ENCODE measurements around the gene TMEM94.

TMEM94 gene

DNA sequence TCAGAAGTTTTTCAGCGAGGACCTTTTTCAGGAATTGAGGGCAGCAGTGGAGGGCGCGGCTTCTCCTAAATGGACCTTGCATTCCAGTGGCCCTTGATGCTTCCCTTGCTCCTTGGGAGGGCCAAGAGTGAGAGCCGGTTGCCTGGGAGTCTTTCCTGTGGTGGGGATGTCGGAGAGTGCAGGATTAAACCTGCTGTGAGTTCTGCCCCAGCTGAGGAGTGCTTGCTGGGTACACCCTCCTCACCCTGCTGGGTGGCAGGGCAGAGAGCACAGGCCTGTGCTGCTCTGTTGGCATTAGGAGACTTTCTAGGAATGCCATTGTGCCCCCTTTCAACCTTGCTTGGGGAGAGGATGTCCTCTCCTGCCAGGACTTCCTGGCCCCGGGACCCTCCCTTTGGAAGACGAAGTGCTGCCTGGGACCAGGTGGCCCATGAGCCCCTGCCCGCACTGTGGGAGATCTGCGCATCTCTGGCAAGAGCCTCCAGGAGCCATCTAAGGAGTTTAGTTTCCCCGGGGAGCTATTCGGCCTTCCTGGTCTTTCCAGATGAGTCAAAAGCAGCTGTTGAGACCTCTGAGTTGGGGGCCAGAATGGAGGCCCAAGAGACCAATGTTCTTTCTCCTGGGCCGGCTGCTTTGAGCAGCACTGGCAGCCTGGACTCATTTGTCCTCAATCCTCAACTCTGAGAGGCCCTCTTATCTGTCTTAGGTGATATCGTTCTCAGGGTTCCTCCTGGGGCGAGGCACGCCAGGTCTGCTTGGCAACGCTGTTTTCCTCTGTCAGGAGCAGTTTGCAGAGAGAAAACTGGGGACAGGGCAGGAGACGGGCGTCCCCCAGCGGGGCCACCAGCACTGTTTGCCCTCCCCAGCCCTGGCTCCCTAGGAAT is 74.6 kb downstream of the TMEM94 start:
- no peak for DNase-seq

GRCh38 chr17:75531721-75532072 is 75.3 kb downstream of the TMEM94 start:
- DNase-seq: no peak

DNA sequence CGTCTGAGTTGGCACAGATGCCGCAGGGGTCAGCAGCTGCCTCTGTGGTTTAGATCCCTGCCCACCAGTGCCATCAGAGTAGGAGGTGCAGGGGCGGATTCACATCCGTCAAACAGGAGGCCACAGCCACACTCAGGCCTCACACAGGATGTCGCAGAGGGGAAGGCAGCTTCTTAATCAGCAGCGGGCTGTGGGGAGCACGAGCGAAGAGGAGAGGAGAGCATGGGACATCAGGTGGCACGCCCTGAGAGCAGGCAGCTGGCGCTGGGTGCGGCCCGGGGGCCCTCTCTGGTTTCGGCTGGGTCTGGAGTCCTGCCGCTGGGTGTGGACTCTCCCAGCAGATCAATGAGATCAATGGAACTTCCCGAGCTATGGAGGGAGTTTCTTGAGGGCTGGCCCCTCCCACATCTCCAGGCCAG is 78.7 kb downstream of the TMEM94 start:
- DNase-seq: no peak

- no peak for DNase-seq
These were observed 79.4 kb downstream of the TMEM94 start for GRCh38 chr17:75535871-75536270.

DNA sequence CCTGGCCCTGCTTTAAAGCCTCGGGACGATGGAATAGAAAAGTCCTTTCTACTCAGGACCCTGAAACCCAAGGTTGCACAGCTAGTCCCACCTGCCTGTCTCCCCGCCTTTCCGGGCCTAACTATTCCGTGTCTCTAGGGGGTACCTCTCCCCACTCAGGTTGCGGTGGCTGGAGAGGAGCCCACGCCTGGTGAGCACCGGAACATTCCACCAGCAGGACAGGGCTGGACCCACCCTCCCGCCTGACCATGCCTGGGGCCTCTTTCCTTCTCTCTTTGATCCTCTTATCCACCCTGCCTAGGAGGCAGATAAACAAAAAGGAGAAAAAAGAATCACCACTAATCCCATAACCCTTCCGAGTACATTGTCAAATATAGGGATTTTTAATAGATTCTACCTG is 79.9 kb downstream of the TMEM94 start:
- no peak for DNase-seq

GRCh38 chr17:75539967-75540729 is 83.7 kb downstream of the TMEM94 start:
- no peak for DNase-seq

DNA sequence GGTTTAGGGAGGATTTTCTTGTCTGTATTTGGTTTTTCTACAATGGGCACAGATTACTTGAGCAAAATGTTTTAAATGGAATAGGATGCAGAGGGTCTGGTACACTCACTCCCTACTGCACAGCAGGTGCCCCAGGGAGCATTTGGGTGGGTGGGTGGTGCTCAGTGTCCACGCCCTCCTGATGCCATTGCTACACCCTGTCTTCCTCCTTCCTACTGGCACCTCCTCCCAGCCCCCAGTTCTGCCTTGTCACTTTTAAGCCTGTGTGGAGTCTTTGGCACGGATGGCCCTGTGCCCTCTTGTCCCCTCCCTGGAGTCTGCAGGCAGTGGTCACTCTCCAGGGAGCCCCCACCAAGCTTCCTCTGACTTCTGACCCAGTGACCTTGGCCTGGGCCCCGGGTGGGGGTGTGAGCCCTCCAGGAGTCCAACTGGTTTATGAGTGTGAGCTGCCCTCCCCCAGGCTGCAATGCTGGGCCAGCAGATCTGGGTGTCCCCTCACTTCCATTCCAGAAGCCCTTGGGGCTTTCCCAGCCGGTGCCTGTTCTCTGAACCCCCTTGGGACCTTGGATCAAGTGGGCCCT is 84.6 kb downstream of the TMEM94 start:
- no peak for DNase-seq

GRCh38 chr17:75542229-75542628 is 85.8 kb downstream of the TMEM94 start:
- DNase-seq: no peak

GRCh38 chr17:75542728-75543336 is 86.4 kb downstream of the TMEM94 start:
- no peak for DNase-seq

DNA sequence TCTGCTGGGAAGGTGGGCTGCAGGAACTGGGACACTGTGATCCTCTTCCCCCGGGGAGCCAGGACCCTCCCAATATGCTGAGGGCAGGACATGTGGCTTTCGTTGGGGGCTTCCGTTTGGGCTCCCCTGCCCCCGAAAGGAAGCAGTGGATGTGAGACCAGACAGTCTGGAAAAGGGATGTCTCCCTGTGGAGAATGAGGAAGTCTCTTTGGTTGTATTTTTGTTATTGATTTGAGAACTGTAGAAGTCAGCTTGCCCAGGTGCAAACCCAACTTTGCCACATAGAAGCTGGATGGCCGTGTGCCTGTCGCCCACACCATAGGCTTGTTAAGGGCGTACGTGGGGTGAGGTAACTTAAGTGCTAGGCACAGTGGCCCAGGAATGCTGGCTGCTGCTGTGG is 87.8 kb downstream of the TMEM94 start:
- DNase-seq: no peak

DNA sequence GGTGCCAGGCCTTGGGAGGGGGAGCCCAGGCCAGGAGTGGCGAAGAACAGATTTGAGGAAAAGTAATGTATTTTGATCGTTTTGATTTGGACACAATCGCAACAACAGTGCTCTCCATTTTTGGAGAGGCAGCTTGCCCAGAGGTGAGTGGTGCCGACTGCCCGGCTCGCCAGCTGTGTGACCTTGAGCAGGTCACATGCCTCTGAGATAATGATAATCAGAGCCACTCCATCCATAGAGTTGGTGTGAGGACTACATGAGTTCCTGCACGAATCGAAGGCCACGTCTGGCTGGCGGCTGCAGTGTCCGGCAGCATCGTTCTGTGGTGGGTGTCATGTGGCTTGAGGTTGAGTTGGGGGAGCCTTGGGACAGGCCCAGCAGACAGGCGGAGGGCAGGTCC is 89.7 kb downstream of the TMEM94 start:
- DNase-seq: no peak

GRCh38 chr17:75547091-75547490 is 90.7 kb downstream of the TMEM94 start:
- no peak for DNase-seq

DNA sequence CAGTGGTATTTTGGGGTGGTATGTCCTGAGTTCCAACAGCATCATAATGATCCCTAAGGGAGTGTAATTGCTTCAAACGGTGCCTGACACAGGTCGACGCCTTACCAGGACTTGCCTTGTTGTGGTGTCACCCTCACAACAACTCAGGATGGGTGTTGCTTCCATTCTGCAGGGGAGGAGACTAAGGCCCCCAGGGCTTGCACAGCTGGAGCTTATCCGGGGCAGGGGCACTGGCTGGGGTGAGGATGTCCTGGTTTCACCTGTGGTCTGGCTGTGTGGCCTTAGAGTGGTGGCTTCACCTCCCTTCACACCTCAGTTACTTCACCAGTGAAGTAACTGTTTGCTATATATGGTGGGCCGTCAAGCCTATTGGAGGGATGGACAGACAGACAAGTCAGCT is 92.4 kb downstream of the TMEM94 start:
- no peak for DNase-seq
